ENCODE data around the gene ZNF525. TPM values are rescaled to one million over a fixed set of nuclear protein-coding genes. Genes with fewer than 3 reads are reported as not detected.
"Not testable (repeated sequence)": the region's sequence is repeated elsewhere in the genome, so short reads cannot be mapped to it uniquely, and the experiment has no call there.

Gene ZNF525
- total RNA-seq, 3 donors from 2014 or later, result 10.6 to 14.9 (median 12.0) TPM

GRCh38 chr19:53381376-53381775, 15.9 kb downstream of the ZNF525 start:
- no peaks in the 10 kb centered on the region for H3K4me1 Mint-ChIP-seq (ENCODE audit: low read depth)
- ATAC-seq (no peak), DNase-seq (no peak)
- H3K36me3 Mint-ChIP-seq (ENCODE audit: insufficient read depth), result peaks cover 84% of the 10 kb centered on the region
- peaks cover 47% of the 10 kb centered on the region for H3K9me3 Mint-ChIP-seq
- H3K4me3 Mint-ChIP-seq, result no peak overlapping the region
- no peaks in the 10 kb centered on the region for H3K27me3 Mint-ChIP-seq (ENCODE audit: low read depth)

- H3K4me3 Mint-ChIP-seq, result no peak overlapping the region
- DNase-seq (no peak), ATAC-seq (no peak)
- peaks cover 32% of the 10 kb centered on the region for H3K36me3 Mint-ChIP-seq (ENCODE audit: insufficient read depth)
- no peaks in the 10 kb centered on the region for H3K27me3 Mint-ChIP-seq (ENCODE audit: low read depth)
- H3K4me1 Mint-ChIP-seq (ENCODE audit: low read depth), result no peaks in the 10 kb centered on the region
- peaks cover 41% of the 10 kb centered on the region for H3K9me3 Mint-ChIP-seq
Measured at GRCh38 chr19:53388168-53388567, 22.7 kb downstream of the ZNF525 start.

- ATAC-seq, result no peak
- Mint-ChIP-seq H3K4me3 (no peak overlapping the region), H3K36me3 (ENCODE audit: insufficient read depth) (peaks cover 27% of the 10 kb centered on the region), H3K4me1 (ENCODE audit: low read depth) (no peaks in the 10 kb centered on the region), H3K27me3 (ENCODE audit: low read depth) (no peaks in the 10 kb centered on the region), H3K9me3 (peaks cover 37% of the 10 kb centered on the region)
- DNase-seq, result no peak
Measured at GRCh38 chr19:53388904-53389303, 23.4 kb downstream of the ZNF525 start.

GRCh38 chr19:53389571-53389970, 24.1 kb downstream of the ZNF525 start:
- Mint-ChIP-seq H3K36me3 (ENCODE audit: insufficient read depth) (peaks cover 26% of the 10 kb centered on the region), H3K9me3 (peaks cover 35% of the 10 kb centered on the region)

GRCh38 chr19:53389978-53390377, 24.5 kb downstream of the ZNF525 start:
- no peaks in the 10 kb centered on the region for H3K27me3 Mint-ChIP-seq (ENCODE audit: low read depth)
- H3K36me3 Mint-ChIP-seq (ENCODE audit: insufficient read depth), result peaks cover 22% of the 10 kb centered on the region
- no peak for ATAC-seq
- H3K4me3 Mint-ChIP-seq, result no peak overlapping the region
- peaks cover 31% of the 10 kb centered on the region for H3K9me3 Mint-ChIP-seq
- peaks cover 4% of the 10 kb centered on the region for H3K4me1 Mint-ChIP-seq (ENCODE audit: low read depth)
- DNase-seq, result no peak

More at GRCh38 chr19:53389571-53389970, 24.1 kb downstream of the ZNF525 start:
- DNase-seq, result no peak
- Mint-ChIP-seq H3K27me3 (ENCODE audit: low read depth) (no peaks in the 10 kb centered on the region), H3K4me3 (no peak overlapping the region), H3K4me1 (ENCODE audit: low read depth) (peaks cover under 1% of the 10 kb centered on the region)
- ATAC-seq, result no peak

- Mint-ChIP-seq H3K36me3 (ENCODE audit: insufficient read depth) (peaks cover 14% of the 10 kb centered on the region), H3K9me3 (peaks cover 7% of the 10 kb centered on the region)
- no peak for ATAC-seq
Measured at GRCh38 chr19:53394522-53394973, 29.0 kb downstream of the ZNF525 start.

GRCh38 chr19:53394974-53395839, 29.7 kb downstream of the ZNF525 start, which contains the start of gene ZNF765:
TSS of gene ZNF765 (plus strand) at chr19:53395149. CDS start at chr19:53398016, 2,867 bp downstream.
- peak; percentile 98 for DNase-seq
- Mint-ChIP-seq H3K4me1 (ENCODE audit: low read depth) (peaks cover 30% of the 10 kb centered on the region), H3K9me3 (peaks cover 6% of the 10 kb centered on the region), H3K36me3 (ENCODE audit: insufficient read depth) (peaks cover 15% of the 10 kb centered on the region), H3K4me3 (peak within 1 kb of the TSS; percentile 97), H3K27me3 (ENCODE audit: low read depth) (no peaks in the 10 kb centered on the region)
- ATAC-seq, result peak; percentile 98 to 99

More at GRCh38 chr19:53394522-53394973, 29.0 kb downstream of the ZNF525 start:
- peaks cover 30% of the 10 kb centered on the region for H3K4me1 Mint-ChIP-seq (ENCODE audit: low read depth)
- DNase-seq, result no peak
- peak overlapping the region; percentile 97 for H3K4me3 Mint-ChIP-seq
- no peaks in the 10 kb centered on the region for H3K27me3 Mint-ChIP-seq (ENCODE audit: low read depth)

- not testable (repeated sequence) for H3K27me3 Mint-ChIP-seq (ENCODE audit: low read depth)
Measured at GRCh38 chr19:53395840-53396524, 30.5 kb downstream of the ZNF525 start.

GRCh38 chr19:53396525-53396868, 31.0 kb downstream of the ZNF525 start:
- DNase-seq (no peak), ATAC-seq (no peak)
- Mint-ChIP-seq H3K36me3 (ENCODE audit: insufficient read depth) (peaks cover 25% of the 10 kb centered on the region), H3K4me3 (peak overlapping the region; percentile 97), H3K4me1 (ENCODE audit: low read depth) (peaks cover 30% of the 10 kb centered on the region), H3K9me3 (peaks cover 8% of the 10 kb centered on the region), H3K27me3 (ENCODE audit: low read depth) (no peaks in the 10 kb centered on the region)

More at GRCh38 chr19:53395840-53396524, 30.5 kb downstream of the ZNF525 start:
- not testable (repeated sequence) for ATAC-seq, DNase-seq, H3K9me3 Mint-ChIP-seq
- H3K4me1 Mint-ChIP-seq (ENCODE audit: low read depth), result peaks cover 30% of the 10 kb centered on the region
- H3K4me3 Mint-ChIP-seq, result peak overlapping the region; percentile 97
- peaks cover 21% of the 10 kb centered on the region for H3K36me3 Mint-ChIP-seq (ENCODE audit: insufficient read depth)

- H3K4me1 Mint-ChIP-seq (ENCODE audit: low read depth), result peaks cover 30% of the 10 kb centered on the region
- peaks cover 39% of the 10 kb centered on the region for H3K36me3 Mint-ChIP-seq (ENCODE audit: insufficient read depth)
- DNase-seq; ATAC-seq; H3K27me3 Mint-ChIP-seq (ENCODE audit: low read depth); H3K4me3 Mint-ChIP-seq; H3K9me3 Mint-ChIP-seq: not testable (repeated sequence)
Measured at GRCh38 chr19:53397918-53398317, 32.4 kb downstream of the ZNF525 start.

GRCh38 chr19:53409505-53410204, 44.1 kb downstream of the ZNF525 start:
- H3K27me3 Mint-ChIP-seq (ENCODE audit: low read depth), result no peaks in the 10 kb centered on the region
- H3K4me1 Mint-ChIP-seq (ENCODE audit: low read depth), result no peaks in the 10 kb centered on the region
- H3K36me3 Mint-ChIP-seq (ENCODE audit: insufficient read depth), result peaks cover 61% of the 10 kb centered on the region
- no peak overlapping the region for H3K4me3 Mint-ChIP-seq
- H3K9me3 Mint-ChIP-seq, result peaks cover 55% of the 10 kb centered on the region
- no peak for ATAC-seq
- no peak for DNase-seq

- not testable (repeated sequence) for H3K4me3 Mint-ChIP-seq; H3K4me1 Mint-ChIP-seq (ENCODE audit: low read depth); ATAC-seq; H3K36me3 Mint-ChIP-seq (ENCODE audit: insufficient read depth); H3K27me3 Mint-ChIP-seq (ENCODE audit: low read depth); DNase-seq
- peaks cover 19% of the 10 kb centered on the region for H3K9me3 Mint-ChIP-seq
Measured at GRCh38 chr19:53420520-53421315, 55.2 kb downstream of the ZNF525 start.

- ATAC-seq (no peak), DNase-seq (no peak)
- Mint-ChIP-seq H3K4me1 (ENCODE audit: low read depth) (peaks cover 3% of the 10 kb centered on the region), H3K4me3 (no peak overlapping the region), H3K36me3 (ENCODE audit: insufficient read depth) (no peaks in the 10 kb centered on the region), H3K9me3 (peaks cover 8% of the 10 kb centered on the region), H3K27me3 (ENCODE audit: low read depth) (no peaks in the 10 kb centered on the region)
Measured at GRCh38 chr19:53422551-53422950, 57.0 kb downstream of the ZNF525 start.
